22Rv1 (cell line): ENCODE data around the gene ASTN2.

ENCODE experiments used
- ZFX ChIP-seq: fragments of 450-650 bp; IDR thresholded peaks from 2 replicates; pipeline ENCODE4 v1.6.1; 2017; ENCODE audit warnings: antibody characterized with exemption, borderline replicate concordance
- TF ChIP-seq, protein P1 (sequence below): fragments of 450-650 bp; IDR thresholded peaks from 2 replicates; pipeline ENCODE4 v1.5.1; 2017; ENCODE audit warnings: mild to moderate bottlenecking

DNA sequence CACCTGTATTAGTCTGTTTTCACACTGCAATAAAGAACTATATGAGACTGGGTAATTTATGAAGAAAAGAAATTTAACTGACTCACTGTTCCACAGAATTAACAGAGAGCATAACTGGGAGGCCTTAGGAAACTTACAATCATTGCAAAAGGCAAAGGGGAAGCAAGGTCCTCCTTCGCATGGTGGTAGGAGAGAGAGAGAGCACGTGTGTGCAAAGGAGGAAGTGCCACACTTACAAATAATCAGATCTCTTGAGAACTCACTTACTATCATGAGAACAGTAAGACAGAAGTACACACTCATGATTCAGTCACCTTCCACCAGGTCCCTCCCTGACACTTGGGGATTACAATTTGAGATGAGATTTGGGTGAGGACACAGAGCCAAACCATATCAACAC lies 469.0 kb downstream of the ASTN2 start:
- TF ChIP-seq, protein P1, sequence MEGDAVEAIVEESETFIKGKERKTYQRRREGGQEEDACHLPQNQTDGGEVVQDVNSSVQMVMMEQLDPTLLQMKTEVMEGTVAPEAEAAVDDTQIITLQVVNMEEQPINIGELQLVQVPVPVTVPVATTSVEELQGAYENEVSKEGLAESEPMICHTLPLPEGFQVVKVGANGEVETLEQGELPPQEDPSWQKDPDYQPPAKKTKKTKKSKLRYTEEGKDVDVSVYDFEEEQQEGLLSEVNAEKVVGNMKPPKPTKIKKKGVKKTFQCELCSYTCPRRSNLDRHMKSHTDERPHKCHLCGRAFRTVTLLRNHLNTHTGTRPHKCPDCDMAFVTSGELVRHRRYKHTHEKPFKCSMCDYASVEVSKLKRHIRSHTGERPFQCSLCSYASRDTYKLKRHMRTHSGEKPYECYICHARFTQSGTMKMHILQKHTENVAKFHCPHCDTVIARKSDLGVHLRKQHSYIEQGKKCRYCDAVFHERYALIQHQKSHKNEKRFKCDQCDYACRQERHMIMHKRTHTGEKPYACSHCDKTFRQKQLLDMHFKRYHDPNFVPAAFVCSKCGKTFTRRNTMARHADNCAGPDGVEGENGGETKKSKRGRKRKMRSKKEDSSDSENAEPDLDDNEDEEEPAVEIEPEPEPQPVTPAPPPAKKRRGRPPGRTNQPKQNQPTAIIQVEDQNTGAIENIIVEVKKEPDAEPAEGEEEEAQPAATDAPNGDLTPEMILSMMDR, result no peak
- no peak for TF ChIP-seq ZFX
